ENCODE data around the gene PNKD. TPM values are rescaled to one million over a fixed set of nuclear protein-coding genes. Genes with fewer than 3 reads are reported as not detected.

The PNKD gene
- total and polyA plus RNA-seq, 2 experiments from 2014 or later: 28.2 to 83.3 TPM

GRCh38 chr2:218298314-218298875 is 28.1 kb downstream of the PNKD start (continued):
- TF ChIP-seq ZNF462 (CRISPR knock-in tag; IDR thresholded peaks at IDR 0.05) (no peak), ZNF114 (CRISPR knock-in tag; IDR thresholded peaks at IDR 0.05) (no peak), ETS1 (IDR thresholded peaks at IDR 0.05) (no peak), STAT1 (IDR thresholded peaks at IDR 0.05; ENCODE audit: unreplicated experiment) (no peak)

- H3K4me1 Mint-ChIP-seq: peaks cover 6% of the 10 kb centered on the region
- DNase-seq (ENCODE audit: low spot score): no peak
- Histone ChIP-seq H3K36me3 (ENCODE audit: insufficient read depth) (no peaks in the 10 kb centered on the region), H3F3A (replicated peaks; ENCODE audit: low read depth) (no peaks in the 10 kb centered on the region), H2AFZ (no peak overlapping the region), H3K9me2 (ENCODE audit: insufficient read depth) (no peaks in the 10 kb centered on the region), H3K79me2 (replicated peaks; ENCODE audit: insufficient read depth) (no peaks in the 10 kb centered on the region), H3K27ac (ENCODE audit: low read depth) (no peak overlapping the region), H3K4me2 (no peak overlapping the region), H3K27me3 (ENCODE audit: insufficient read depth) (no peaks in the 10 kb centered on the region), H3K4me3 (no peak overlapping the region), H4K20me1 (replicated peaks; ENCODE audit: insufficient read depth) (no peaks in the 10 kb centered on the region), H3K4me1 (ENCODE audit: insufficient read depth) (peaks cover 3% of the 10 kb centered on the region)
- H3K36me3 Mint-ChIP-seq (ENCODE audit: low read depth): no peaks in the 10 kb centered on the region
- H3K27me3 Mint-ChIP-seq (ENCODE audit: insufficient read depth, low read depth, poor library complexity): peaks cover 9% of the 10 kb centered on the region
- H3K4me3 Mint-ChIP-seq: no peak overlapping the region
- no peak for ATAC-seq
- no peak overlapping the region for H3K27ac Mint-ChIP-seq
- no peaks in the 10 kb centered on the region; the same call in 2 of the 3 replicates for H3K9me3 Mint-ChIP-seq
- TF ChIP-seq POLR2AphosphoS5 (IDR thresholded peaks at IDR 0.05; ENCODE audit: low read depth) (no peak), NANOG (IDR thresholded peaks at IDR 0.05; ENCODE audit: borderline replicate concordance) (no peak), EZH2phosphoT487 (IDR thresholded peaks at IDR 0.05; ENCODE audit: unreplicated experiment) (no peak), CREB1 (CRISPR knock-in tag; IDR thresholded peaks at IDR 0.05; ENCODE audit: low read depth) (no peak), ZNF331 (CRISPR knock-in tag; IDR thresholded peaks at IDR 0.05; ENCODE audit: low read depth) (no peak), REST (IDR thresholded peaks at IDR 0.05; ENCODE audit: unreplicated experiment) (no peak), JUNB (IDR thresholded peaks at IDR 0.05; ENCODE audit: unreplicated experiment) (no peak), EZH2 (IDR thresholded peaks at IDR 0.05; ENCODE audit: low read depth, unreplicated experiment) (no peak), ETS1 (IDR thresholded peaks at IDR 0.05) (no peak), STAT1 (IDR thresholded peaks at IDR 0.05; ENCODE audit: unreplicated experiment) (no peak), ZNF114 (CRISPR knock-in tag; IDR thresholded peaks at IDR 0.05) (no peak)
Measured at GRCh38 chr2:218300141-218300540, 29.8 kb downstream of the PNKD start.
